GM21717 (cell line): ENCODE measurements around the gene MAST4.
"Not testable (repeated sequence)": the region's sequence is repeated elsewhere in the genome, so short reads cannot be mapped to it uniquely, and the experiment has no call there.

Experiments used
- ATAC-seq: cut with Tn5 transposase; IDR thresholded peaks from one replicate; pipeline ENCODE4 v1.9.1; 2021; ENCODE audit warnings: mild to moderate bottlenecking, moderate library complexity; ENCODE audit not compliant: unreplicated experiment

The MAST4 gene

DNA sequence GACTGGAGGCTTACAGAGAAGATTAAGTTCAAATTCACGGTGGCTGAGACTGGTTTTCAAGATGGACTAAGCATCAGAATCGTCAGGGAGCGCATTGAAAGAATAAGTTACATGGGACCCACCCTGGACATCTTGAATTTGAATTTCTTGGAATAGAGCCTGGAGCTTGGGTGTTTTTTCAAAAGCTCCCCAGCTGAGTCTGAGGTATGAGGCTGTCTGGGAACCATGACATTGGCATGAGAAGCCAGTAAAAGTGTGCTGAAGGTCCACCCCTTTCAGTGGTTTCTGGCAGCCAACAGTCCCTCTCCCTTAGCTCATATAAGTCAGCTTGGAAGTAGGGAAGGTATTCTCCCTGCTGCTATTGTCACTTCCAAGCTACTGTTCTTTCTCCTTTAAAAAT, 97.8 kb downstream of the MAST4 start:
- ATAC-seq = no peak

DNA sequence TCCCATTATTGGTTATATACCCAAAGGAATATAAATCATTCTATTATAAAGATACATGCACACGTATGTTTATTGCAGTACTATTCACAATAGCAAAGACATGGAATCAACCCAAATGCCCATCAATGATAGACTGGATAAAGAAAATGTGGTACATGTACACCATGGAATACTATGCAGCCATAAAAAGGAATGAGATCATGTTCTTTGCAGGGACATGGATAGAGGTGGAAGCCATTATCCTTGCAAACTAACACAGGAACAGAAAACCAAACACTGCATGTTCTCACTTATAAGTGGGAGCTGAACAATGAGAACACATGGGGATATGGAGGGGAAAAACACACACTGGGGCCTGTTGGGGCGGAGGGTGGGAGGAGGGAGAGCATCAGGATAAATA, 99.6 kb downstream of the MAST4 start:
- ATAC-seq = not testable (repeated sequence)

DNA sequence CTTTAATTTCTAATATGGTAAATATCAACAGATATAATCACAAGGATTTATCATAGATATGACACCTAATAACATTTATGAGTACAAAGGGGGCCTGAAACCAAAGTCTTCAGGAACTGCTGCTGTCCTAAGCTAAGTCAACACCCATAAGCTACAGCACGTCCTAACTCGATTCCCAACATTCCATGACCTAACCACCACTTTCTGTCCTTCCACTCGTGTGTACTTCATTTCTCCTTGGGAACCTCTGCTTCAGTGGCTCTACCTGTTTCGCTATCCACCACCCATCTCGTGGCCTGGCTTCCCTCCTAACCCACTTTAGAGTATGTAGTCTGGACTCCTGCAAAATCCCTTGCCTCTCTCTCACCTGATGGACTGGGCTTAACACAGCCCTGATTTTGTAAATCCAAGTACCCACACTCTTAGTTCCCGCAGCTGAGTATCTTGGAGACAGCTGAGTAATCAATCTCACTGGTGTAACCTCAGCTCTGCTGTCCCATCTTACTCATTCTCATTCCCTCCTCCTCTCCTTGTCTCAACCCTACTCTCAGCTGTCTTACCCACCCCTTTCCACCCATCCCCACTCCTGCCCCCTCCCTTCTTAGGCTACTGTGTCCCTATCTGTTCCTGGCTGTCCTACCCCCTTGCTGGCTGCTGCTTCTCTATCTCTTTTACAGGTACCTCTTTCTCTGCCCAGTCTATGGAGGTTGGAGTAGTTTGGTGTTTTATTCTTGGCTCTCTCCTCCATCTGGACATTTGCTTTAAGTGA, 101.8 kb downstream of the MAST4 start:
- no peak for ATAC-seq

DNA sequence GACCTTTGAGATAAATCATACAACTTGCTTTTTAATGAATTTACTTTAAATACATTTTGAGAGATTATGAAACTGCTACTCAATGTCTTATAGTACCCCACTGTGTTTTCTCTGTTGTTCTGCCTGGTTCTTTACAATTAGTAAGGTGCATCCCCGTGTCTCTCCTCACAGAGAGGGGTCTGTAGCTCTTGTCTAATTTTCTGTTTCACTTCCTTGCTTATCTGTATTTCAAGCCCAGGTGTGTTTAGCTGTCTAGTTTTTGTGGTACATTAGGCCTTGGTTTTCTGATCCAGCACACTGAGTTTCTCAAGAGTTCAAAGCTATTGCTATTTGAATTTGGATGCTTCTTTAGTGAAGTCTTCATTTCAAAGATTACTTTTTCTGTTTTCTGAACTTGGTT, 105.1 kb downstream of the MAST4 start:
- peak; percentile 90 for ATAC-seq

DNA sequence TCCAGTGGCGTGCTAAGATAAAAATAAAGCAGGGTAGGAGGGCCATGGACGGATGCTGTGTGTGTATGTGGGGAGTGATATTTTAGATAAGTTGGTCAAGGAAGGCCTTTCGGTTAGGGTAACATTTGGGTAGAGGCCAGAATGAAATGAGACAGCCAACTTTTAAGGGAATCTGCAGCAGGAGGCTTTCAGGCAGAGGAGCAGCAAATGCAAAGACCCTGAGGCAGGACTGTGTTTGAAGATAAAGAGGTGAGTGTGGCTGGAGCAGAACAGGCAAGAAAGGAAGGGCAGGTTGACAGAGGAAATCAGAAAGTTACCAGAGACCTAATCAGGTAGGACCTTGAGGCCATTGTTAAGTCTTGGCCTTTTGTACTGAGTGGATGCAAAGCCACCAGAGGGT, 106.2 kb downstream of the MAST4 start:
- ATAC-seq = no peak

DNA sequence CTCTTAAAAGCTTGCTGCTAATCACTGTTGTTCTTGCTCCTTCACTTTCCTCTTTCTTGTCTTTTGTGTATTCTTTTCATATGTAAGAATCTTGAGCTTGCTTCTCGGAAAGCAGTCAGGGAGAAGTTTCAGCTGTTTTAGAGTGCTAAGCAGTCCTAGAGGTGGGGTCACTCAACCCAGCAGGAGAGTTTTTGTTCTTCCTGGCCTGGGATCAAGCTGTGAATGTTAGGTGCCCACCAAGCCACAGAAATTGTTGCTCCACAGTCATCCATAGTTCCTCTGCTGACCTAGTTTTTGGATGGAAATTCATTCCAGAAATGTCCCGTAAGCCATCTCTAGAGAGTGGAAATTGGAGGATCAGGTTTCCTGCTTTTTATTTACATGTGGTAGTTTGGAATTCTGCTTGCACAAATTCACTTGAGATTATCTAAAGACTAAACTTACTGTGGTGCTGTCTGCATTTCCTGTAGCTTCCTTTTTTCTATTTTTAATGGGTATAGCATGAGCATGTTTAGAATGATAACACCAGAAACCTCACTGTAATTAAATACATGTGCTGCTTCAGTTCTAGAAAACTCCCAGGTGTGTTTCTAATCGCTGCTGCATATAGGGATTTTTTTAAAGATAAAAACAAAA, 108.7 kb downstream of the MAST4 start:
- ATAC-seq = no peak

DNA sequence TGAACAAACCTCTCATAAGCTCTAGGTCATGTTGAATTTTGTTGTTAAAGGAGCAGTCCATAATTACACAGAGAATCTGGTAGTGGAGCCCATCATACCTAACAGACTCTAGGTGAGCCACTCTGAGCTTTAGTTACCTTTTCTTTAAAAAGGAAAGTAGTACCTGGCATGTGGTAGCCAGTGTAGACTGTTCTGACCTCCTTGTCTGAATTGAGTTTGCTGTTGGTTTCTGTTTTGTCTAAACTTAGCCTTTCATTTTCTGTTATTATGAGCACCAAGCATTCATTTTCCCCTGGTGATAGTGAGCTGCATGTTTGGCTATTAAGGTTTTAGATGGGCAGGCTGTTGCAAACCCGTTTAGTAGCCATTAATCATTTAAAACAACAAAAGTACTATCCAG, 112.2 kb downstream of the MAST4 start:
- ATAC-seq = peak; percentile 79

DNA sequence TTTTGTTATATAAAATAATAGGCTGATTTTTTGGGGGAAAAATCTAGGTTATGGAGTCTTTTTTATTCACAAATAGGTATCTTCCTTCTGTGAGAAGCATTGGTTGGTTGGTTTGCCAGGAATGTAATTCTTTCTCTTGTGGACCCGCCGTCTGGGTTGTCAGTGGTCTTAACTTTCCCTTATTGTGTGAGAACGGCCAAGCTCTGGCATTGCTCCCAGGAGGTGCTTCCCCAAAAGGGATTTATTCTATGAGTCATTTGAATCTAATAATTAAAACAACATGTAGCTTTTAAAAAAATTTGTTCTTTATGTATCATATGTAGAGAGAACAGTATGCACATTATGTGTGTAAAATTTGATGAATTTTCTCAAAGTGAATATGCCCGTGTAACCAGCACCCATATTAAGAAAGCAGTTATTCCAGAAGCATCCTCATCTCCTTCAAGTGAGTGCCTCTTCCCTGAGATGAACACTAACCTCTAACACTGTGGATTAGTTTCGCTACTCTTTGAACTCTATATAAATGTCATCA, 114.4 kb downstream of the MAST4 start:
- ATAC-seq = no peak

DNA sequence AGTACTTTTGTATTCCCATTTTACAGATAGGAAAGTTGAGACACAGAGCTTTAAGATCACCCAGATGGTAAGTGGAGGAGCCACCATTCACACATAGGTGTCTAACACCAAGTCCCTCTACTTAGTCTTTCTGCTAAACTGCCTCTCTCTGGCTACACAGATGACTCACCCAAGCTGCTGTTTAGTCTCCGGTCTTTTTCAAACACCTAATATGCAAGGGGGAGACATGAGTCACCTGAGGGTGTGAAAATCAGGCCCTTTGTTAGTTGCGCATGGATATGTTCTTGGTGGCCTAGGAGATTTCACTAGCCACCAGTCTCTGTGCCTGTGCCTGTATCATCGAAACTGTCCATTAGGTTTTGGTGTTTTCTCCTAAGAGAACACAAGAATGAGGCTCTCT, 117.8 kb downstream of the MAST4 start:
- ATAC-seq = no peak

DNA sequence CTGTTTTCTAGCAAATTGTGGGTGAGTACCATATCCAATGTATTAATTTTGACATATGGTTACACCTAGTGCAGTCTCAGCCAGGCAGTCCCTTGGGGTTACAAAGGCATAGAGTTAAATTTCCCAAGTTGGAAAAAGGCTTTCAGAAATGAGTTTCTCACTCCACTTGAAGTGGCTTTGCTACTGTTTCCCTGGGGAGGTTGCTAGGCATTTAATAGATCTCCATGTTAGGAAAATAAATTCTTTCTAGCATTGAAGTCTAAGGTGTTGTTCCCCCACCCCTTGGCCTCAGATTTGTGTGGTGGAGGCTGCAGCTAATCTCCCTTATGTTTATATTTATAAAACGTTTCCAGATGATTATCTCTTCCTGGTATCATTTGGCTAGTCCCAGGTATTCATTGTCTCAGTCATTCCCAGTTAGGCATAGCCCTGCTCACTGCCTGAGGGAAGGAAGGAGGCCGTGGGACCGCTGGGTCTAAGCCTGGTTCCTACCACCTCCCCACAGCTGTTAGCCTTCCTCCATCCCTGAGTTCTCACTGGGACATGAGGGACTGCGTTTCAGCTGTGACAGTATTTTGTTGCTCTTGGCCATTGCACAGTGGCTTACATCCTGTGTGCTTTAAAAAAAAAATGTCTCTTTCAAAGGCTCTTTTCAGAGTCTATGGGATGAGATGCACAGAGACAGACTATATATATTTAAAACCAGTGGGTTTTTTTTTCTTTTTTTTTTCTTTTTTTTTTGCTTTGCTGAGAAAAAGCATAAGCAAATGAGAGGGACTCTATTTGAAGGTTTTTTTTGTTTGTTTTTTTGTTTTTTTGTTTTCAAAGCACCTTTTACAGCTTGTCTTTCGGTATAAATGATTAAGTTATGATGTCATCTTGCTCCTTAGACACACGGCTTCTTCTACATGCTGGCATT, 121.5 kb downstream of the MAST4 start:
- ATAC-seq = no peak

DNA sequence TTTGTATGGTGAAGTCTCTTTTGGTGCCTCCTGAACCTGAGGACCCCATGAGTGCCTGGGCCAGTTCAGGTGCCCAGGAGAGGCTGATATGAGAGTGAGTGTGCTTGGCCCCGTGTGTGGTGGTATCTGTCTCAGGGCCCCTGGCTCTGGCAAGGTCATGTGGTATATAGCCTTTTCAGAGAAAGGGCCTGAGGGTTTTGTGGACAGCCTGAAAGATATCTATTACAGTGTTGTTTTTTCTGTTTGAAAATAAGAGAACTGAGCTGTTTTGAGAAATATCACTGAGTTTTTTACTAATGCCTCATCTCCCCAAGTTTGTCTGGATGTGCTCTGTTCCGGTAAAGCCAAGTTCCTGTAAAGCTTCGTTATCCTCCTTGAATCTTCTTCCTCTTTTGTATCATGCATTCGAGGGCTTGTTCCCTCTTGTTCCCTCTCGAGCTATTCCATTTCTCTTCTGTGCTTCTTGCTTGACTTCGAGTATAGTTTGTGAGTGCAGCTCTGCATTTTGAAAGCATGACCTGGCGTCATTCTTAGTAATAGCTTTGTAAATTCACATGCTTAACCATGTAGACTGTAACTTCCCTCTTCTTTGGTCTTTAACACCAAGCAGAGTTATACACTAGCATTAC, 122.3 kb downstream of the MAST4 start:
- no peak for ATAC-seq

DNA sequence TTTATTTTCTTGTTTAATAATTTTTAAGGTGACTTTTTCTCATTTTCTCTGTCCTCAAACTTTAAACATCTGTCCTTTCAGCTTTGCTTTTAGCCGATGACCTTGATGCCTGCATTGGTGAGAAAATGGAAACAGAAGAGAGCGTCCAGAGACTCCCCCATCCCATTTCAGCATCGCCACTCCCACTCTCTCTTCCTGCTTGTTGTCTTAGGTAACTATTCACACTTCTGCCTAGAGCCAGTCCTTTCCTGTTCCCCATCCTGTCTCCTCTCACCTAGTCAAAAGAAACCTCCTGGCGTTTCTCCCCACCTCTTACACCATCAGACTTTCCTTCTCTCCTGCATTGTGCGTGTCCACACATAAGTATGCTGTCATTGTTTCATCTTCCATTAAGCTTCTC, 124.6 kb downstream of the MAST4 start:
- no peak for ATAC-seq

DNA sequence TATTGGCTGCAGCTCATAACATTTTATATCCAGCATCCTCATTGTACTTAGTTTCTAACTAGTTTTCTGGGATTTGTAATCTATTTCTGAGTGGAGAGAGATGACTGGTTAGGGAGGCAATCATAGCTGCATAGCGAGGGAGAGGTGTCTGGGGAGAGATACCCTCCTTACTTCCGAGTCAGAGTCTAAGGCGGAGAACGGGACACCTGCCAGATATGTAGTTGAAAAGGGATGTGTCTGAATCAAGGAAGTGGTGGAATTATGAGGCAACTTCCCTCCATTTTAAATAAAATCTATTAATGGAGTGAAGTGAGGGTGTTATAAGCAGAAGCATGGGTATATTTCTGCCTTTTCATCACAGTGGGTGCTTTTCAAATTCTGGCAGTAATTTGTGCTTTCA, 126.5 kb downstream of the MAST4 start:
- no peak for ATAC-seq

DNA sequence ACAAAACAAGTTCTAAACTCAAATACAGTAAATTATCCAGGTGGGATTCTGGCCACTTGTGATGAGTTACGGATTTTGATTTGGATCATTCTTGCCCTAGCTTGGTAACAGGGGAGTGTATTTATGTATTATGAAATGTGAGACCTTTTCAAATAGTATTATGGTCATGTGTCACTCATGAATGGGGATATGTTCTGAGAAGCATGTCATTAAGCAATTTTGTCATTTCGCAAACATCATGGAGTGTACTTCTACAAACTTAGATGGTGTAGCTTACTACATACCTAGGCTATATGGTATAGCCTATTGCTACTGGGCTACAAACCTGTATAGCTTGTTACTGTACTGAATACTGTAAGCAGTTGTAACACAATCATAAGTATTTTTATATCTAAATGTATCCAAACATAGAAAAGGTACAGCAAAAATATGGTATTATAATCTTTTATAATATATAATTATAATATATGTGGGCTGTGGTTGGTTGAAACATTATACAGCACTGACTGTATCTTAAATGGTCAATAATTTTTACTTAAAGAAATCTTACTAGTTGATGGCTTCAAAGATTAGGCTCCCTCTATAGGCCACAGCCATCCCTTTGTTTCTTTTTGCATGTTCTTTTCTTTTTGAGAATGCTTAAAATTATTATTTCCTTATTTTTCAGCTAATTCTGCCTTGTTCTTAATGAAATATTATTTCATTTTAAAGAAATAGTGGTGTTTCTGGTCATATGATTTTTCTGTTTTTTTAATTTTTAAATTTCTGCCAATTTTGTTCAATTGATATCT, 128.4 kb downstream of the MAST4 start:
- ATAC-seq = no peak

DNA sequence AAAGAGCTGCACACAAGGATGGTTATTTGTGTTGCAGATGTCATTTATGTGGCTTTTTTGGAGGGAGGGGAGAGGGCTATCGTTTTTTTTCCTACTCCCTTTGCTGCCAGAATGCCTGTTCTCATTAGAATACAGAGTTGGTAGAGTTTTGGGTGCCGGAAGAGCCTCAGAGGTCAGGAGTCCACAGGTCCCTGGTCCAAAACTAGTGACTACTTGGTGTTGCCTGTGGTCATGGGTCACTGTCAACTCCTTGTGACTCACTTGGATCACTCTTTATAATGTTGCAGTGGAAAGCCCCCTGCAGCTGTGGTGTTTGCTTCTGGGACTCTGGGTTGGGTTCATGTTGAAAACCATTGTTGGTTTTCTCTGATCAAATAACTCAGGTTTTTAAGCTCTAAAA, 131.4 kb downstream of the MAST4 start:
- no peak for ATAC-seq

DNA sequence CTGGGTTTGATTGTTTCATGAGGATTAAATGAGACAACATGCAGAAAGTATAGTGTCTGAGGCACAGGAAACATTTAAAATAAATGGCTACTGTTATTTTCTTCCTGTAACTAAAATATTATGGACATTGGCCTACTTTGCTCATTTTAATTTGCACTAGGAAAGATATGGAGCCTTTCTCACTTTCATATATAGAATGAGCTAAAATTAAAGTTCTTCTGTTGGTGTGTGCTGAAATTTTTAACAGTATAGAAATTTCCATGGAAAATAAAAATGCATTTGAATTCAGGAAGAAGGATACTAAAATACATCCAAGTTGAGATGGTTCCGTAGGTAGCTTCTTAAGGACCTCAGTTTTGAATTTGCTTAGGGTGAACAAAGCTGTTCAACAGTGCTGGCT, 131.9 kb downstream of the MAST4 start:
- ATAC-seq = no peak

DNA sequence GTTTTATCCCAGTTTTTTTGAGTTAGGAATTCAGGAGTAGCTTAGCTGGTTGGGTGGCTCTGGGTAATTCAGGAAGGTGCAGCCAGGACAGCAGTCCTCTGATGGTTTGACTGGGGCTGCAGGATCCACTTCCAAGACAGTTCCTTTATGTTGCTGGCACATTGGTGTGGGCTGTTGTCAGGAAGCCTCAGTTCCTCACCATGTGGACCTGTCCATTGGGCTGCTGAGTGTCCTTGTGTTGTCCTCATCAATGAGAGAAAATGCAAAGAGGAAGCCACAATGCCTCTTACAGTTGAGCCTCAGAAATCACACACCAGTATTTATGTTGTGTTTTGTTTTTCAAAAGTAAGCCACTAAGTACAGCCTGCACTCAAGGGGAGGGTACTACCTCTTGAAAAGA, 140.9 kb downstream of the MAST4 start:
- no peak for ATAC-seq

DNA sequence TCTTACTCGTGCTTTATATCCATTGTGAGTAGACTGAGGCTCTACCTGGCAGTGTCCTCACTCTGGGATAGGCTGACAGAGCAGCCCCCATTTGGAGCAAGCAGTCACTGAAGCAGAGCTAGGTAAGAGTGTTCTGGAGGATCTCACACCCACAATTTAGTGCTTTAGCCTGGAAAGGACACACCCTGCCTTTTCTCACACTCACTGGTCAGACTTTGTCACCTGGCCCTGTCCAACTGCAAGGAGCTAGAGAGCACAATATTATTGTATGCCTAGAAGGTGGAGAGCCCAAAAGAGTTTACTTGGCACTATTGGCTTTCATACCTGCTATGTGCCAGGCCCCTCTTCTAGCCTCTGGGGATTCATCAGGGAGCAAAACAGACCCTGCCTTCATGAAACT, 141.9 kb downstream of the MAST4 start:
- no peak for ATAC-seq

DNA sequence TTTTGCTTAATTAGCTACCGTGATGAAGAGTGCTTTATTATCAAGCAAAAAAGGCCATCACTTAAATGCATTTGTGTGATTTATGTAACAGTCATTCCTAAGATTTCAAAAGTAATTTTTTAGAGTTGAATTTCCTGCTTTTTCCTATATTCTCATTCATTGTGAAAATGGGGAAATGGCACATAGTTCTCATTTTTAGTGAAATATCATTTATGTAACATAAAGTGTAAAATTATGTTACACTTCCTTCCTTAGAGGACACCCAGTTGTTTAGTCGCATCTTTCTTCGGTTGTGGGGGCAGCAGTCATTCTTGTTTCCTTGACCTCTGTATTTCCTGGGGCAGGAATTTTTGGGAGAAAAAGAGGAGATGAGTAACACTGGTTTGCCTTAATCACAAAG, 142.8 kb downstream of the MAST4 start:
- no peak for ATAC-seq

DNA sequence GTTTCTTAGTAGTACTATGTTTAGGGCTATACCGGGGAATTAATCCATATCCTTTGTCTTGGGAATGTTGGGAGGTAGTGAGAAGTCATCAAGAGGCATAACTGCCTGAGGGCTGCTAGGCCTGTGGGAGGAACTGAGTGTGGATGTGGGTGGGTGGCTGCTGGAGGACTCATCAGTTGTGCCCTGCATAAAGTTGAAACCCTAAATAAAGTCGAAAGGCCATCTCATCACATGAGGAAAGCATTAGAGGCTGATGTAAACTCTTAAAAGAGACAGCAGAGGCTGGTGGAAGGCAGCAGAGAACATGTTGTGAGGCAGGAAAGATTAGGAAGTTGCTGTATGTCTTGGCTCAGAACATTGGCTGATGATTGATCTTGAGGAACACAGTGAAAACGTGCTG, 143.8 kb downstream of the MAST4 start:
- no peak for ATAC-seq
